ENCODE data around the gene SLC9A9.
"Not testable (repeated sequence)": the region's sequence is repeated elsewhere in the genome, so short reads cannot be mapped to it uniquely, and the experiment has no call there.

The SLC9A9 gene

DNA sequence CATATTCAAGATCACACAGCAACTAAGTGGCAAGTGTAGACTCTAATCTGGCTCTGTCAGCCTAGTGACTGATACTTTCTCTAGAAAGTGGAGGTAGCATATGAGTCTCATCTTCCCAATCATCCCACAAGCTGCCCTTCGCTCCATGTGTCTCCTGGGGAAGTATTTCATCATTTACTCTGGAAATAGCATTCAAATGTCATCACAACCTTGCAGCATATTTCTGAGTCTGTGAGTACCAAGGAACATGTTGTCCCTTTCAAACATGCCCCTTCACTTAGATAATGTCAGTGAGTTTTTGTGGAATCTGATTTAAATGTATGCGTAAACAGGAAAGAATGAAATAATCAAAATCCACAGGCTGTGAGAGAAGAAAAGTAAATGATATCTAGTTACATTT lies 322.9 kb downstream of the SLC9A9 start:
- no peak for DNase-seq (ENCODE audit: low read depth in 1 of 2, low spot score in 1 of 2)
- Histone ChIP-seq H3K4me3 (replicated peaks; ENCODE audit: insufficient read depth, low read length) (no peak overlapping the region), H3K27me3 (ENCODE audit: insufficient read depth, poor library complexity, severe bottlenecking) (peaks cover 8% of the 10 kb centered on the region), H3K27ac (replicated peaks) (no peak overlapping the region)
- TF ChIP-seq SPI1 (IDR thresholded peaks at IDR 0.05; ENCODE audit: borderline replicate concordance, low read depth) (no peak), REST (IDR thresholded peaks at IDR 0.05; ENCODE audit: insufficient replicate concordance, low read depth) (no peak)

DNA sequence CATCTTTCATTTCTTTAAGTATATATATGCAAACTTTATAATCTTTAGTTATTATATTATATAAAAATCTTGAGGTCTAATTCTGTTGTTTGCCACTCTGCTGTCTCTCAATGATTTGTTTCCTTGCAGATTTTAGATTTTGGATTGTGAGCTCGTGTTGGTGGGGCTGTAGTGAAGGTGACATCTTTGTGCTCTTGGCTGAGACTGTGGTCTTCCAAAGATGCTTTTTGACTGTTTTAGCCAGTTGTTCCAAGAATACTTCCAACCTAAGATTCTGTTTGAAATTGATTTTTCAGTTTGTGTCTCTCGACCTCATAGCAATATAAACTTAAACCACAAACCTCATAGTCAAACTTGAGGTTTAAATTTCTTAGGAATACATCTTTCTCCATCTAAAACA lies 326.5 kb downstream of the SLC9A9 start:
- Histone ChIP-seq H3K27ac (replicated peaks) (no peak overlapping the region), H3K27me3 (ENCODE audit: insufficient read depth, poor library complexity, severe bottlenecking) (no peaks in the 10 kb centered on the region), H3K4me3 (replicated peaks; ENCODE audit: insufficient read depth, low read length) (no peak overlapping the region)
- DNase-seq (ENCODE audit: low read depth in 1 of 2, low spot score in 1 of 2), result no peak
- TF ChIP-seq SPI1 (IDR thresholded peaks at IDR 0.05; ENCODE audit: borderline replicate concordance, low read depth), result no peak
- no peak for TF ChIP-seq REST (IDR thresholded peaks at IDR 0.05; ENCODE audit: insufficient replicate concordance, low read depth)
- TF ChIP-seq POLR2AphosphoS5 (IDR thresholded peaks at IDR 0.05; ENCODE audit: low read depth), result no peak
- TF ChIP-seq, protein P1, sequence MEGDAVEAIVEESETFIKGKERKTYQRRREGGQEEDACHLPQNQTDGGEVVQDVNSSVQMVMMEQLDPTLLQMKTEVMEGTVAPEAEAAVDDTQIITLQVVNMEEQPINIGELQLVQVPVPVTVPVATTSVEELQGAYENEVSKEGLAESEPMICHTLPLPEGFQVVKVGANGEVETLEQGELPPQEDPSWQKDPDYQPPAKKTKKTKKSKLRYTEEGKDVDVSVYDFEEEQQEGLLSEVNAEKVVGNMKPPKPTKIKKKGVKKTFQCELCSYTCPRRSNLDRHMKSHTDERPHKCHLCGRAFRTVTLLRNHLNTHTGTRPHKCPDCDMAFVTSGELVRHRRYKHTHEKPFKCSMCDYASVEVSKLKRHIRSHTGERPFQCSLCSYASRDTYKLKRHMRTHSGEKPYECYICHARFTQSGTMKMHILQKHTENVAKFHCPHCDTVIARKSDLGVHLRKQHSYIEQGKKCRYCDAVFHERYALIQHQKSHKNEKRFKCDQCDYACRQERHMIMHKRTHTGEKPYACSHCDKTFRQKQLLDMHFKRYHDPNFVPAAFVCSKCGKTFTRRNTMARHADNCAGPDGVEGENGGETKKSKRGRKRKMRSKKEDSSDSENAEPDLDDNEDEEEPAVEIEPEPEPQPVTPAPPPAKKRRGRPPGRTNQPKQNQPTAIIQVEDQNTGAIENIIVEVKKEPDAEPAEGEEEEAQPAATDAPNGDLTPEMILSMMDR (IDR thresholded peaks at IDR 0.05; ENCODE audit: insufficient read depth, low read length), result no peak
- no peak for TF ChIP-seq GABPA (IDR thresholded peaks at IDR 0.05; ENCODE audit: low read depth)

GRCh38 chr3:143517131-143517530 lies 331.1 kb downstream of the SLC9A9 start:
- not testable (repeated sequence) for H3K27ac ChIP-seq (replicated peaks); H3K27me3 ChIP-seq (ENCODE audit: insufficient read depth, poor library complexity, severe bottlenecking); H3K4me3 ChIP-seq (replicated peaks; ENCODE audit: insufficient read depth, low read length); DNase-seq (ENCODE audit: low read depth in 1 of 2, low spot score in 1 of 2)

GRCh38 chr3:143514874-143515273 lies 333.4 kb downstream of the SLC9A9 start:
- H3K27me3 ChIP-seq (ENCODE audit: insufficient read depth, poor library complexity, severe bottlenecking), result no peaks in the 10 kb centered on the region
- DNase-seq (ENCODE audit: low read depth in 1 of 2, low spot score in 1 of 2), result no peak
- TF ChIP-seq GABPA (IDR thresholded peaks at IDR 0.05; ENCODE audit: low read depth), result no peak
- TF ChIP-seq SPI1 (IDR thresholded peaks at IDR 0.05; ENCODE audit: borderline replicate concordance, low read depth), result no peak
- TF ChIP-seq REST (IDR thresholded peaks at IDR 0.05; ENCODE audit: insufficient replicate concordance, low read depth), result no peak
- TF ChIP-seq POLR2AphosphoS5 (IDR thresholded peaks at IDR 0.05; ENCODE audit: low read depth), result no peak
- TF ChIP-seq, protein P1 (IDR thresholded peaks at IDR 0.05; ENCODE audit: insufficient read depth, low read length), result no peak

More at GRCh38 chr3:143514874-143515273, 333.4 kb downstream of the SLC9A9 start:
- H3K4me3 ChIP-seq (replicated peaks; ENCODE audit: insufficient read depth, low read length), result no peak overlapping the region
- H3K27ac ChIP-seq (replicated peaks), result no peak overlapping the region

Measured in HL-60 (cell line).